Vagina (tissue), 2 donors: ENCODE measurements around the gene FGF12. TPM values are rescaled to one million over a fixed set of nuclear protein-coding genes. Genes with fewer than 3 reads are reported as not detected.

ENCODE experiments used
- DNase-seq, 2 donors: peaks; one replicate each; pipeline ENCODE4 v3.0.0-alpha.2; 2017; ENCODE audit errors: extremely low spot score in 2 of 2
- H3K27ac ChIP-seq: fragments of 200-600 bp; sonication (generic); one replicate; pipeline ENCODE4 v1.5.1; 2019
- H3K27me3 ChIP-seq: fragments of 200-600 bp; sonication (generic); one replicate; pipeline ENCODE4 v1.5.1; 2019
- H3K36me3 ChIP-seq, 2 donors: fragments of 200-600 bp; sonication (generic); one replicate each; pipeline ENCODE4 v1.5.1; 2017 to 2019
- H3K4me1 ChIP-seq: fragments of 200-600 bp; sonication (generic); one replicate; pipeline ENCODE4 v1.5.1; 2019
- H3K4me3 ChIP-seq, 2 donors: fragments of 200-600 bp; sonication (generic); 1 replicate in 1 of 2; 2 replicates in 1 of 2; pipeline ENCODE4 v1.5.1; 2016 to 2019
- H3K9me3 ChIP-seq: fragments of 200-600 bp; sonication (generic); one replicate; pipeline ENCODE4 v1.5.1; 2019
- POLR2A ChIP-seq, 2 donors: fragments of 450-650 bp; IDR thresholded peaks; one replicate each; pipeline ENCODE4 v1.6.1; 2017; ENCODE audit warnings: antibody characterized with exemption in 2 of 2, mild to moderate bottlenecking in 2 of 2, moderate library complexity in 2 of 2
- POLR2AphosphoS5 ChIP-seq, 2 donors: sonication (generic); formaldehyde crosslinking; IDR thresholded peaks; one replicate each; pipeline ENCODE4 v1.9.0; 2017; ENCODE audit warnings: antibody characterized with exemption in 2 of 2, mild to moderate bottlenecking in 2 of 2, low read depth in 1 of 2; ENCODE audit not compliant: insufficient read depth in 1 of 2
- intact Hi-C: fragments of 100-400 bp; cut with DNase I; formaldehyde crosslinking; loops from one replicate; pipeline ENCODE4 v1.15.1; 2023
- total RNA-seq: library from RNA; depleted of rRNA; stranded (reverse); fragments of >200 nt; gene quantifications from one replicate; pipeline ENCODE4 v1.2.3, GENCODE V29; 2016
- TF ChIP-seq, protein P1 (sequence below), 3 experiments: fragments of 450-650 bp in 2 of 3; fragments of 200-600 bp in 1 of 3; sonication (generic) in 1 of 3; IDR thresholded peaks; one replicate each; pipeline ENCODE4 v1.5.1; 2017 to 2019; ENCODE audit warnings: antibody characterized with exemption in 3 of 3, mild to moderate bottlenecking in 2 of 3, moderate library complexity in 2 of 3

Gene FGF12
- total RNA-seq, 1 donor from 2014 or later: 1.5 TPM

DNA sequence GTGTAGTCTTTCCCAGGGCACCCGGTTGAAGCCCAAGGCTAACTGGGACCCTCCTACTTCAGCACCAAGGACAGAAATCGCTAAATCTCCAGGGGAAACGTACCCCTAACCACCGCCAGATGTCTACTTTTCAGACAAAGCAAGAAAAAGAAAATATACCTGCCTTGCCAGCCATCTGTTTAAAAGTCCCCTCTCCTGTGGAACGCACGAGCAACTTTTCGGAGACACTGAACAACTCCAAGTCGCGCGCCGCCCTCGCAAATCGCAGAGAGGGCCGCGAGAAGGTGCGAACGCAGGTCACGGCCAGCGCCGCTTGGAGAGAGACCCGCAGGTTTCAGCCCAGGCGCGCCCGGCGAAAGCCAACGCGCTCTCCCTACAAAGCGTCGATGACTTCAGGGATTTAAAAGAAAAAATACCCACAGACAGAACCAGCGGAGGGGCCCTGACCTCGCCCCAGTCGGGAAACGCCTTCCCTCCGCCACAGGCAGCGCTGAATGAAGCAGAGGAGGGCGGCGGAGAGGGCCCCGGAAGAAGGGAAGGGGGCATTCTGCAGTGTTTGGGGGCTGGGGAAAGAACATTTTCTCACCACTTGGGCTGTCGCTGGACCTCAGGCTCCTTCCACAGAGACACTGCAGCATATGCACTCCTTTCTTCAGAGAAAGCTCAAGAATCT lies 213.1 kb downstream of the FGF12 start:
- no peak for DNase-seq
- Histone ChIP-seq H3K4me3 (peak overlapping the region; percentile 32 to 33), H3K36me3 (no peaks in the 10 kb centered on the region), H3K27me3 (no peaks in the 10 kb centered on the region), H3K9me3 (no peaks in the 10 kb centered on the region), H3K4me1 (peaks cover 15% of the 10 kb centered on the region), H3K27ac (no peak overlapping the region)
- intact Hi-C loops: no loop called here
- TF ChIP-seq POLR2AphosphoS5 (IDR thresholded peaks at IDR 0.05; ENCODE audit: insufficient read depth in 1 of 2, low read depth in 1 of 2): no peak
- TF ChIP-seq POLR2A (IDR thresholded peaks at IDR 0.05): no peak
- TF ChIP-seq, protein P1, sequence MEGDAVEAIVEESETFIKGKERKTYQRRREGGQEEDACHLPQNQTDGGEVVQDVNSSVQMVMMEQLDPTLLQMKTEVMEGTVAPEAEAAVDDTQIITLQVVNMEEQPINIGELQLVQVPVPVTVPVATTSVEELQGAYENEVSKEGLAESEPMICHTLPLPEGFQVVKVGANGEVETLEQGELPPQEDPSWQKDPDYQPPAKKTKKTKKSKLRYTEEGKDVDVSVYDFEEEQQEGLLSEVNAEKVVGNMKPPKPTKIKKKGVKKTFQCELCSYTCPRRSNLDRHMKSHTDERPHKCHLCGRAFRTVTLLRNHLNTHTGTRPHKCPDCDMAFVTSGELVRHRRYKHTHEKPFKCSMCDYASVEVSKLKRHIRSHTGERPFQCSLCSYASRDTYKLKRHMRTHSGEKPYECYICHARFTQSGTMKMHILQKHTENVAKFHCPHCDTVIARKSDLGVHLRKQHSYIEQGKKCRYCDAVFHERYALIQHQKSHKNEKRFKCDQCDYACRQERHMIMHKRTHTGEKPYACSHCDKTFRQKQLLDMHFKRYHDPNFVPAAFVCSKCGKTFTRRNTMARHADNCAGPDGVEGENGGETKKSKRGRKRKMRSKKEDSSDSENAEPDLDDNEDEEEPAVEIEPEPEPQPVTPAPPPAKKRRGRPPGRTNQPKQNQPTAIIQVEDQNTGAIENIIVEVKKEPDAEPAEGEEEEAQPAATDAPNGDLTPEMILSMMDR (IDR thresholded peaks at IDR 0.05): no peak

- H3K36me3 ChIP-seq: no peaks in the 10 kb centered on the region
- DNase-seq: no peak
- TF ChIP-seq, protein P1 (IDR thresholded peaks at IDR 0.05): no peak
- TF ChIP-seq POLR2AphosphoS5 (IDR thresholded peaks at IDR 0.05; ENCODE audit: insufficient read depth in 1 of 2, low read depth in 1 of 2) (no peak), POLR2A (IDR thresholded peaks at IDR 0.05) (no peak)
- no peaks in the 10 kb centered on the region for H3K27me3 ChIP-seq
- no peaks in the 10 kb centered on the region for H3K9me3 ChIP-seq
- intact Hi-C loops: no loop called here
- no peak overlapping the region for H3K27ac ChIP-seq
- no peaks in the 10 kb centered on the region for H3K4me1 ChIP-seq
- H3K4me3 ChIP-seq: no peak overlapping the region
Measured at GRCh38 chr3:192505731-192506130, 221.6 kb downstream of the FGF12 start.

DNA sequence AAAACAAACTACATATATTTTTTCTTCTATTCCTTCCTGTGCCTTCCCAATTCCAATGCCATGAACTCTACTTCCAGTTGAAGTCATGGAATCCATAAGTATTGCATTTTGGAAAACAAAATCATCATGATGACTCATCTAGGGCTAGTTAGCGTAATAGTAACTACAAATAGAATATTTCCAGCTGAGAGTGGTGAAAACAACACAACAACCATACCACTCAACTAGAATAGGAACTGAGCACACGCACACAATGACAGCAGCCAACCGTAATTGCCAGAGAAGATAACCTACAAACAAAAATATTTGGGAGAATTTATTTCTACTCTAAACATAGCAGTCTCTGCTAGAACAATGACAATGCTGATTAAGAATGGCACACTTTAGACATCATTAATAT lies 225.9 kb downstream of the FGF12 start:
- H3K27me3 ChIP-seq: no peaks in the 10 kb centered on the region
- no peak for TF ChIP-seq POLR2AphosphoS5 (IDR thresholded peaks at IDR 0.05; ENCODE audit: insufficient read depth in 1 of 2, low read depth in 1 of 2)
- TF ChIP-seq, protein P1 (IDR thresholded peaks at IDR 0.05): no peak
- no peak for TF ChIP-seq POLR2A (IDR thresholded peaks at IDR 0.05)
- no peak overlapping the region for H3K27ac ChIP-seq
- H3K9me3 ChIP-seq: no peaks in the 10 kb centered on the region
- intact Hi-C loops: no loop called here
- no peaks in the 10 kb centered on the region for H3K36me3 ChIP-seq
- DNase-seq: no peak
- no peak overlapping the region for H3K4me3 ChIP-seq
- H3K4me1 ChIP-seq: no peaks in the 10 kb centered on the region

GRCh38 chr3:192496905-192497587 lies 230.3 kb downstream of the FGF12 start:
- Histone ChIP-seq H3K9me3 (no peaks in the 10 kb centered on the region), H3K4me1 (no peaks in the 10 kb centered on the region), H3K36me3 (no peaks in the 10 kb centered on the region), H3K4me3 (no peak overlapping the region), H3K27me3 (no peaks in the 10 kb centered on the region), H3K27ac (no peak overlapping the region)
- DNase-seq: no peak
- TF ChIP-seq POLR2A (IDR thresholded peaks at IDR 0.05) (no peak), POLR2AphosphoS5 (IDR thresholded peaks at IDR 0.05; ENCODE audit: insufficient read depth in 1 of 2, low read depth in 1 of 2) (no peak)
- TF ChIP-seq, protein P1 (IDR thresholded peaks at IDR 0.05): no peak
- intact Hi-C loops: no loop called here

DNA sequence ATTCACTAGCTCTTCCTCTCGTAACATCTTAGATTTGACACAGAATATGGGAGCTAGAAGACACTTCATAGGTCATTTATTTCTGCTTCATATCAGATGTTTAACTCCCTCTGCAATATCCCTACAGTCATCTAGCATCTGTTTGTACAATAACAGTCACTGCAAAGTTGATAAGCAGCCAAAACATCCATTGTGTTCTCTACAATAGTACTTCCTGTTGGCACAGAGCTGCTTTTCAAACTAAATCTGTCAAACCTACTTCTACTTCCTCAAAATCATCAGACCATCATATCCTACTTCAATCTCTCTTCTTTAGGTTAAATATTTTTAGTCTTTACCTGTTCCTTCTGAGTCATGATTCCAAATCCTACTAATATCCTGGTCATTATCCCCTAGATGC lies 233.2 kb downstream of the FGF12 start:
- Histone ChIP-seq H3K4me3 (no peak overlapping the region), H3K4me1 (no peaks in the 10 kb centered on the region), H3K9me3 (no peaks in the 10 kb centered on the region), H3K36me3 (no peaks in the 10 kb centered on the region), H3K27ac (no peak overlapping the region), H3K27me3 (no peaks in the 10 kb centered on the region)
- DNase-seq: no peak
- intact Hi-C loops: no loop called here
- TF ChIP-seq, protein P1 (IDR thresholded peaks at IDR 0.05): no peak
- TF ChIP-seq POLR2AphosphoS5 (IDR thresholded peaks at IDR 0.05; ENCODE audit: insufficient read depth in 1 of 2, low read depth in 1 of 2) (no peak), POLR2A (IDR thresholded peaks at IDR 0.05) (no peak)
